H9 (cell line): ENCODE data around the gene SLCO3A1. TPM values are rescaled to one million over a fixed set of nuclear protein-coding genes. Genes with fewer than 3 reads are reported as not detected.

Experiments used
- DNase-seq: peaks from one replicate; pipeline ENCODE4 v3.0.0-alpha.2; 2017
- H2AFZ ChIP-seq: one replicate; pipeline ENCODE4 v1.6.1; 2013; ENCODE audit warnings: mild to moderate bottlenecking, low read length, control low read depth, moderate library complexity
- H2AK5ac ChIP-seq: 2 replicates; pipeline ENCODE4 v1.6.1; 2013; ENCODE audit warnings: low read length, control low read depth, mixed read lengths; ENCODE audit not compliant: insufficient read length
- H2BK120ac ChIP-seq: one replicate; pipeline ENCODE4 v1.6.1; 2013; ENCODE audit warnings: low read depth, mild to moderate bottlenecking, low read length, control low read depth, inconsistent platforms; ENCODE audit not compliant: poor library complexity, severe bottlenecking
- H2BK12ac ChIP-seq: 2 replicates; pipeline ENCODE4 v1.6.1; 2013; ENCODE audit warnings: low read length, control low read depth, mixed read lengths, low read depth; ENCODE audit not compliant: insufficient read length
- H2BK15ac ChIP-seq: 2 replicates; pipeline ENCODE4 v1.6.1; 2013; ENCODE audit warnings: low read depth, low read length, control low read depth
- H2BK20ac ChIP-seq: one replicate; pipeline ENCODE4 v1.6.1; 2013; ENCODE audit warnings: low read depth, mild to moderate bottlenecking, low read length, control low read depth, inconsistent platforms; ENCODE audit not compliant: poor library complexity, severe bottlenecking
- H2BK5ac ChIP-seq: 2 replicates; pipeline ENCODE4 v1.6.1; 2013; ENCODE audit warnings: low read length, control low read depth, mixed read lengths; ENCODE audit not compliant: insufficient read length
- H3K14ac ChIP-seq: 2 replicates; pipeline ENCODE4 v1.6.1; 2013; ENCODE audit warnings: low read length, control low read depth; ENCODE audit not compliant: insufficient read depth
- H3K18ac ChIP-seq: 2 replicates; pipeline ENCODE4 v1.6.1; 2013; ENCODE audit warnings: low read depth, mild to moderate bottlenecking, mixed read lengths, low read length, control low read depth; ENCODE audit not compliant: insufficient read length
- H3K23ac ChIP-seq: 2 replicates; pipeline ENCODE4 v1.6.1; 2013; ENCODE audit warnings: low read length, control low read depth, mixed read lengths, low read depth; ENCODE audit not compliant: insufficient read length
- H3K23me2 ChIP-seq: 2 replicates; pipeline ENCODE4 v1.6.1; 2013; ENCODE audit warnings: low read depth, mild to moderate bottlenecking, mixed read lengths, low read length, control low read depth; ENCODE audit not compliant: insufficient read length, poor library complexity, severe bottlenecking
- H3K27ac ChIP-seq: 2 replicates; pipeline ENCODE4 v1.5.1; 2013; ENCODE audit warnings: low read length, control low read depth, mixed read lengths, low read depth; ENCODE audit not compliant: insufficient read length
- H3K27me3 ChIP-seq: 2 replicates; pipeline ENCODE4 v1.6.1; 2013; ENCODE audit warnings: low read length, control low read depth, inconsistent platforms; ENCODE audit not compliant: insufficient read depth
- H3K4ac ChIP-seq: 2 replicates; pipeline ENCODE4 v1.6.1; 2013; ENCODE audit warnings: low read depth, mild to moderate bottlenecking, control low read depth, inconsistent platforms, low read length, moderate library complexity
- H3K4me1 ChIP-seq: 2 replicates; pipeline ENCODE4 v1.6.1; 2013; ENCODE audit warnings: low read length, control low read depth, inconsistent platforms; ENCODE audit not compliant: insufficient read depth
- H3K4me2 ChIP-seq: 2 replicates; pipeline ENCODE4 v1.6.1; 2013; ENCODE audit warnings: low read length, control low read depth, mixed read lengths; ENCODE audit not compliant: insufficient read length, insufficient read depth
- H3K56ac ChIP-seq: 2 replicates; pipeline ENCODE4 v1.6.1; 2013; ENCODE audit warnings: low read depth, mild to moderate bottlenecking, mixed read lengths, low read length, control low read depth; ENCODE audit not compliant: insufficient read length
- H3K79me1 ChIP-seq: 2 replicates; pipeline ENCODE4 v1.6.1; 2013; ENCODE audit warnings: low read depth, mild to moderate bottlenecking, moderate library complexity, low read length, control low read depth, inconsistent platforms; ENCODE audit not compliant: insufficient read depth, poor library complexity, severe bottlenecking
- H3K79me2 ChIP-seq: 2 replicates; pipeline ENCODE4 v1.6.1; 2013; ENCODE audit warnings: low read length, control low read depth, inconsistent platforms; ENCODE audit not compliant: insufficient read depth
- H3K9ac ChIP-seq: 2 replicates; pipeline ENCODE4 v1.6.1; 2013; ENCODE audit warnings: low read length, control low read depth, mixed read lengths; ENCODE audit not compliant: insufficient read length; ENCODE audit errors: extremely low read depth
- H3K9me3 ChIP-seq: one replicate; pipeline ENCODE4 v1.6.1; 2013; ENCODE audit warnings: low read depth, low read length, inconsistent platforms; ENCODE audit not compliant: control insufficient read depth
- H3T11ph ChIP-seq: one replicate; pipeline ENCODE4 v1.6.1; 2013; ENCODE audit warnings: mild to moderate bottlenecking, low read length, control low read depth, inconsistent platforms
- H4K20me1 ChIP-seq: one replicate; pipeline ENCODE4 v1.6.1; 2013; ENCODE audit not compliant: control insufficient read depth, insufficient read length, insufficient read depth
- H4K5ac ChIP-seq: 2 replicates; pipeline ENCODE4 v1.6.1; 2013; ENCODE audit warnings: low read depth, mild to moderate bottlenecking, mixed read lengths, low read length, control low read depth; ENCODE audit not compliant: insufficient read length
- H4K8ac ChIP-seq: replicated peaks from 2 replicates; pipeline ENCODE4 v1.6.1; 2013; ENCODE audit warnings: low read length, control low read depth, mixed read lengths, low read depth; ENCODE audit not compliant: insufficient read length
- H4K91ac ChIP-seq: 2 replicates; pipeline ENCODE4 v1.6.1; 2013; ENCODE audit warnings: low read depth, mild to moderate bottlenecking, moderate library complexity, mixed read lengths, low read length, control low read depth; ENCODE audit not compliant: insufficient read length
- H3K27ac Mint-ChIP-seq, 3 experiments: 2 replicates in 2 of 3; 3 replicates in 1 of 3; pipeline ENCODE4 v1.8.0; 2020 to 2021; ENCODE audit warnings: mixed read lengths in 3 of 3, mild to moderate bottlenecking in 1 of 3, moderate library complexity in 1 of 3
- H3K27me3 Mint-ChIP-seq: 2 replicates; pipeline ENCODE4 v1.8.0; 2021; ENCODE audit warnings: low read depth, mild to moderate bottlenecking, moderate library complexity, mixed read lengths
- H3K36me3 Mint-ChIP-seq, 3 experiments: 2 replicates in 2 of 3; 3 replicates in 1 of 3; pipeline ENCODE4 v1.8.0; 2020 to 2021; ENCODE audit warnings: low read depth in 3 of 3, mixed read lengths in 3 of 3; ENCODE audit not compliant: insufficient read depth in 1 of 3
- H3K4me1 Mint-ChIP-seq, 2 experiments: 2 replicates each; pipeline ENCODE4 v1.8.0; 2020; ENCODE audit warnings: mixed read lengths in 2 of 2
- H3K4me3 Mint-ChIP-seq, 2 experiments: 2 replicates in 1 of 2; 3 replicates in 1 of 2; pipeline ENCODE4 v1.8.0; 2020 to 2021; ENCODE audit warnings: mild to moderate bottlenecking in 2 of 2, mixed read lengths in 2 of 2, moderate library complexity in 1 of 2
- H3K9me3 Mint-ChIP-seq, 2 experiments: 2 replicates in 1 of 2; 3 replicates in 1 of 2; pipeline ENCODE4 v1.8.0; 2020; ENCODE audit warnings: mild to moderate bottlenecking in 2 of 2, mixed read lengths in 2 of 2, moderate library complexity in 1 of 2
- WGBS: extraction: QIAGEN DNeasy Blood & Tissue Kit; methylation state at CpG from one replicate; pipeline ENCODE4 v1.1.7; 2013; ENCODE audit warnings: missing lambda C conversion rate, low lambda C conversion rate, mixed read lengths; ENCODE audit not compliant: insufficient read length; ENCODE audit errors: extremely low coverage; 5-methylcytosine and 5-hydroxymethylcytosine counted together
- total RNA-seq: library from RNA; stranded (reverse); gene quantifications from 2 replicates; pipeline ENCODE4 v1.2.1, GENCODE V29; 2021
- TF ChIP-seq, protein P1 (sequence below): fragments of 200-600 bp; sonication (generic); conservative IDR thresholded peaks from 3 replicates; pipeline ENCODE4 v1.8.0; 2021; ENCODE audit warnings: antibody characterized with exemption, mild to moderate bottlenecking

Gene SLCO3A1
- total RNA-seq, 1 experiment from 2014 or later, result 9.4 TPM

DNA sequence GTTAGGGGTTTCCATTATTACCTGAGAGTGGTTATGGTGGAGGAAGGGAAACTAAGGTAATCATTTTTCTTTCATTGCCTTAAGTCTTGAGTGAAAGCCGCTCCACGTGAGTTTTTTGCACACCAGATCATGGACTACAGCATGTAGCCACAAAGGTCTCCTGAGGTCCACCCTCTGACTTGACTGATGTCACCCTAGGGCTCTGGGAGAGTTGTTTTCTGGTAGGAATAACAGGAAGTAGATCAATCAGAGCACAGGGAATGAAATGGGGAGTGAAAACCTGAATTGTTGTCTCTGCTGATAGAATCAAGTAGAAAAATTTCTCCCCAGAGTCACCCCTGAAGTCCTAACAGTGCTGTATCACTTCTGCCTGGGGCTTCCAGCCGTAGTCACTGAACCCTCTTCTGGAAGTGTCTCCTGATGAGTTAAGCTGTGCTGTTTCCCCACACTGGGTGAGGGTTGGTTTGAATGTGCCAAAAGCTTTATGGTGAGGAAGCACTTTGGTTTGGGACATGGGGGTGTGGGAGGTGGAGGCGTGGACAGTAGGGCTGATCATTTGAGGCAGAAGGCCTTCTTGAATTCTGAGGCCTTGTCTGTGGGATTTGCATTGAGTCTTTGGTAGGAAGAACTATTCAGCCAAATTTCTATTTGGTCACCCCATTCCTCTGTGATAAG, 64.3 kb downstream of the SLCO3A1 start:
- WGBS, result no CpG with 5 or more reads among the region's 4 CpGs
- no peak overlapping the region for H4K8ac ChIP-seq
- no peak overlapping the region for H3K56ac ChIP-seq
- H3K18ac ChIP-seq, result no peak overlapping the region
- no peak overlapping the region for H2AFZ ChIP-seq
- TF ChIP-seq, protein P1, sequence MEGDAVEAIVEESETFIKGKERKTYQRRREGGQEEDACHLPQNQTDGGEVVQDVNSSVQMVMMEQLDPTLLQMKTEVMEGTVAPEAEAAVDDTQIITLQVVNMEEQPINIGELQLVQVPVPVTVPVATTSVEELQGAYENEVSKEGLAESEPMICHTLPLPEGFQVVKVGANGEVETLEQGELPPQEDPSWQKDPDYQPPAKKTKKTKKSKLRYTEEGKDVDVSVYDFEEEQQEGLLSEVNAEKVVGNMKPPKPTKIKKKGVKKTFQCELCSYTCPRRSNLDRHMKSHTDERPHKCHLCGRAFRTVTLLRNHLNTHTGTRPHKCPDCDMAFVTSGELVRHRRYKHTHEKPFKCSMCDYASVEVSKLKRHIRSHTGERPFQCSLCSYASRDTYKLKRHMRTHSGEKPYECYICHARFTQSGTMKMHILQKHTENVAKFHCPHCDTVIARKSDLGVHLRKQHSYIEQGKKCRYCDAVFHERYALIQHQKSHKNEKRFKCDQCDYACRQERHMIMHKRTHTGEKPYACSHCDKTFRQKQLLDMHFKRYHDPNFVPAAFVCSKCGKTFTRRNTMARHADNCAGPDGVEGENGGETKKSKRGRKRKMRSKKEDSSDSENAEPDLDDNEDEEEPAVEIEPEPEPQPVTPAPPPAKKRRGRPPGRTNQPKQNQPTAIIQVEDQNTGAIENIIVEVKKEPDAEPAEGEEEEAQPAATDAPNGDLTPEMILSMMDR, result no peak
- no peaks in the 10 kb centered on the region for H3K4me1 ChIP-seq
- H3K9me3 ChIP-seq, result no peaks in the 10 kb centered on the region
- H2AK5ac ChIP-seq, result no peak overlapping the region
- no peaks in the 10 kb centered on the region for H3K79me1 ChIP-seq
- H2BK15ac ChIP-seq, result no peak overlapping the region
- H4K91ac ChIP-seq, result no peak overlapping the region
- H3K4me2 ChIP-seq, result no peak overlapping the region
- H3K9ac ChIP-seq, result no peak overlapping the region
- no peaks in the 10 kb centered on the region for H3K23me2 ChIP-seq
- H3K27me3 Mint-ChIP-seq, result no peaks in the 10 kb centered on the region
- no peak overlapping the region for H3K14ac ChIP-seq
- no peak overlapping the region for H2BK120ac ChIP-seq
- DNase-seq, result no peak
- peaks cover 2% of the 10 kb centered on the region; the same call in 1 of the 2 replicates for H3K79me2 ChIP-seq
- H4K20me1 ChIP-seq, result no peaks in the 10 kb centered on the region
- no peak overlapping the region for H3K23ac ChIP-seq
- H3K4me1 Mint-ChIP-seq, result peaks cover 10 to 17% of the 10 kb centered on the region in 2 experiments
- no peaks in the 10 kb centered on the region for H3K9me3 Mint-ChIP-seq
- no peak overlapping the region for H2BK12ac ChIP-seq
- H3T11ph ChIP-seq, result no peak overlapping the region
- H2BK5ac ChIP-seq, result no peak overlapping the region
- H3K27ac Mint-ChIP-seq, result no peak overlapping the region; a peak in 1 of 7 replicates
- no peak overlapping the region for H3K4me3 Mint-ChIP-seq
- no peak overlapping the region for H2BK20ac ChIP-seq
- H3K27ac ChIP-seq, result no peak overlapping the region
- H3K36me3 Mint-ChIP-seq, result peaks cover 0 to 5% (median 2%) of the 10 kb centered on the region in 3 experiments; a peak in 2 of 7 replicates
- no peaks in the 10 kb centered on the region for H3K27me3 ChIP-seq
- no peak overlapping the region for H3K4ac ChIP-seq
- H4K5ac ChIP-seq, result no peak overlapping the region
